Gastrocnemius medialis (tissue), 4 donors: ENCODE results near the gene PPP1R9B. TPM values are rescaled to one million over a fixed set of nuclear protein-coding genes. Genes with fewer than 3 reads are reported as not detected.

Experiments
- ATAC-seq, 2 donors: fragments of 150-250 bp; one replicate each; pipeline ENCODE4 v1.9.1; 2016
- DNase-seq, 2 donors: peaks; one replicate each; pipeline ENCODE4 v3.0.0-alpha.2; 2019
- H3K27ac ChIP-seq, 4 donors: fragments of 200-600 bp; sonication (generic); 1 replicate in 1 of 4; 2 replicates in 3 of 4; pipeline ENCODE4 v1.5.1; 2016 to 2018; ENCODE audit warnings: mild to moderate bottlenecking in 2 of 4, moderate library complexity in 1 of 4
- H3K27me3 ChIP-seq, 3 donors: fragments of 200-600 bp; sonication (generic) in 2 of 3; 1 replicate in 1 of 3; 2 replicates in 2 of 3; pipeline versions ENCODE4 v1.5.1 to v1.6.0; 2016 to 2019; ENCODE audit warnings: mild to moderate bottlenecking in 1 of 3, moderate library complexity in 1 of 3
- H3K36me3 ChIP-seq, 2 donors: fragments of 200-600 bp; sonication (generic) in 1 of 2; one replicate each; pipeline ENCODE4 v1.5.1; 2017 to 2018
- H3K4me1 ChIP-seq, 2 donors: fragments of 200-600 bp; sonication (generic) in 1 of 2; one replicate each; pipeline ENCODE4 v1.5.1; 2016 to 2017; ENCODE audit warnings: mild to moderate bottlenecking in 2 of 2
- H3K4me3 ChIP-seq, 4 donors: fragments of 200-600 bp; sonication (generic) in 3 of 4; 1 replicate in 1 of 4; 2 replicates in 3 of 4; pipeline ENCODE4 v1.5.1; 2016 to 2019; ENCODE audit warnings: mild to moderate bottlenecking in 2 of 4
- H3K9me3 ChIP-seq, 3 donors: fragments of 200-600 bp; sonication (generic) in 2 of 3; 1 replicate in 1 of 3; 2 replicates in 2 of 3; pipeline ENCODE4 v1.5.1; 2016 to 2019
- CTCF ChIP-seq, 5 experiments: fragments of 450-650 bp in 3 of 5; fragments of 200-600 bp in 2 of 5; sonication (generic) in 2 of 5; IDR thresholded peaks in 4 of 5; conservative IDR thresholded peaks in 1 of 5; 1 replicate in 4 of 5; 2 replicates in 1 of 5; pipeline ENCODE4 v1.5.1; 2016 to 2019; ENCODE audit warnings: antibody characterized with exemption in 5 of 5, mild to moderate bottlenecking in 3 of 5, moderate library complexity in 3 of 5
- POLR2A ChIP-seq, 2 donors: fragments of 450-650 bp; IDR thresholded peaks; one replicate each; pipeline ENCODE4 v1.6.1; 2017; ENCODE audit warnings: antibody characterized with exemption in 2 of 2, mild to moderate bottlenecking in 2 of 2, moderate library complexity in 2 of 2
- in situ Hi-C, 4 donors: fragments of 200-750 bp; cut with MboI; loops; one replicate each; pipeline versions ENCODE4 v1.15.0 to v1.8.0; 2017; ENCODE audit warnings: low sequenced_read_pairs in 4 of 4
- intact Hi-C: fragments of 100-400 bp; cut with DNase I; formaldehyde crosslinking; loops from one replicate; pipeline ENCODE4 v1.15.1; 2023; ENCODE audit warnings: low total_unique reads
- total RNA-seq, 4 donors: library from RNA; depleted of rRNA; stranded (reverse); fragments of >200 nt; gene quantifications; one replicate each; pipeline versions ENCODE4 v1.1.0 to v1.2.3, GENCODE V29; 2016

Gene PPP1R9B
- total RNA-seq, 4 donors from 2014 or later, result 4.7 to 18.8 (median 11.0) TPM

- H3K27me3 ChIP-seq, result no peaks in the 10 kb centered on the region
- ATAC-seq, result no peak
- H3K36me3 ChIP-seq, result no peaks in the 10 kb centered on the region
- H3K27ac ChIP-seq, result peak overlapping the region; percentile 85 to 93 (median 91)
- H3K9me3 ChIP-seq, result no peaks in the 10 kb centered on the region
- no peak for TF ChIP-seq CTCF (IDR thresholded peaks at IDR 0.05 in 4 of 5, conservative IDR thresholded peaks at IDR 0.05 in 1 of 5)
- no peak for TF ChIP-seq POLR2A (IDR thresholded peaks at IDR 0.05)
- intact Hi-C loops (no loop called here), in situ Hi-C loops (no loop called here)
- peak overlapping the region in 1 of 4 donors; percentile 79 for H3K4me3 ChIP-seq
- H3K4me1 ChIP-seq, result peaks cover 42 to 50% of the 10 kb centered on the region in 2 donors
- DNase-seq, result no peak
These were observed 2.3 kb upstream of the PPP1R9B start for GRCh38 chr17:50152736-50153135.

GRCh38 chr17:50151937-50152547 lies 1.6 kb upstream of the PPP1R9B start:
- Histone ChIP-seq H3K4me1 (peaks cover 49 to 56% of the 10 kb centered on the region in 2 donors), H3K36me3 (no peaks in the 10 kb centered on the region), H3K4me3 (peak overlapping the region; percentile 76 to 95 (median 84)), H3K27me3 (no peaks in the 10 kb centered on the region), H3K9me3 (no peaks in the 10 kb centered on the region), H3K27ac (peak overlapping the region; percentile 85 to 93 (median 91))
- ATAC-seq (peak; percentile 40 to 52), DNase-seq (peak; percentile 73 to 82)
- in situ Hi-C loops (no loop called here), intact Hi-C loops (no loop called here)
- TF ChIP-seq CTCF (IDR thresholded peaks at IDR 0.05 in 4 of 5, conservative IDR thresholded peaks at IDR 0.05 in 1 of 5), result peak in 1 of 5 experiments; percentile 18
- TF ChIP-seq POLR2A (IDR thresholded peaks at IDR 0.05), result peak in 1 of 2 donors; percentile 5

GRCh38 chr17:50151041-50151936 lies 812 bp upstream of the PPP1R9B start:
- in situ Hi-C loops, result no loop called here
- no peaks in the 10 kb centered on the region for H3K9me3 ChIP-seq
- peak overlapping the region; percentile 76 to 95 (median 84) for H3K4me3 ChIP-seq
- H3K36me3 ChIP-seq, result no peaks in the 10 kb centered on the region
- intact Hi-C loops, result no loop called here
- H3K27ac ChIP-seq, result peak overlapping the region; percentile 85 to 93 (median 91)
- peak; percentile 82 to 86 for DNase-seq
- H3K27me3 ChIP-seq, result no peaks in the 10 kb centered on the region
- TF ChIP-seq POLR2A (IDR thresholded peaks at IDR 0.05) (peak; percentile 48 to 50), CTCF (IDR thresholded peaks at IDR 0.05 in 4 of 5, conservative IDR thresholded peaks at IDR 0.05 in 1 of 5) (peak; percentile 62 to 92 (median 72))
- peaks cover 56 to 64% of the 10 kb centered on the region in 2 donors for H3K4me1 ChIP-seq
- peak; percentile 58 to 59 for ATAC-seq

GRCh38 chr17:50149417-50150353 lies 792 bp downstream of the PPP1R9B start:
- ATAC-seq (peak; percentile 15 to 21), DNase-seq (peak in 1 of 2 donors; percentile 48)
- Histone ChIP-seq H3K27ac (peak overlapping the region; percentile 85 to 93 (median 91)), H3K4me1 (peaks cover 64 to 67% of the 10 kb centered on the region in 2 donors), H3K4me3 (peak overlapping the region; percentile 76 to 95 (median 84)), H3K9me3 (no peaks in the 10 kb centered on the region), H3K36me3 (no peaks in the 10 kb centered on the region), H3K27me3 (no peaks in the 10 kb centered on the region)
- TF ChIP-seq POLR2A (IDR thresholded peaks at IDR 0.05) (peak; percentile 12), CTCF (IDR thresholded peaks at IDR 0.05 in 4 of 5, conservative IDR thresholded peaks at IDR 0.05 in 1 of 5) (peak in 1 of 5 experiments; percentile 36)
- intact Hi-C loops, result loop anchor here (5.0 kb wide), 1 partner anchor 37 kb away; no protein-coding TSS in a partner anchor
- in situ Hi-C loops, result no loop called here
